ENCODE results near the gene PRPF39.

- TF ChIP-seq CTCF (IDR thresholded peaks at IDR 0.05) (no peak), POLR2A (IDR thresholded peaks at IDR 0.05) (no peak), POLR2AphosphoS5 (IDR thresholded peaks at IDR 0.05) (no peak)
Observed at GRCh38 chr14:45060551-45060950, 23.4 kb upstream of the PRPF39 start.
